Measurements from ENCODE around the gene ANKRA2. TPM values are rescaled to one million over a fixed set of nuclear protein-coding genes. Genes with fewer than 3 reads are reported as not detected.

The ANKRA2 gene
- total RNA-seq, 1 donor from 2014 or later, result 45.4 TPM

GRCh38 chr5:73591698-73592501, 26.5 kb upstream of the ANKRA2 start:
- H3K4me1 ChIP-seq, result no peaks in the 10 kb centered on the region
- TF ChIP-seq POLR2AphosphoS5 (IDR thresholded peaks at IDR 0.05; ENCODE audit: insufficient read depth in 1 of 2, low read depth in 1 of 2) (no peak), POLR2A (IDR thresholded peaks at IDR 0.05) (no peak)
- TF ChIP-seq, protein P1, sequence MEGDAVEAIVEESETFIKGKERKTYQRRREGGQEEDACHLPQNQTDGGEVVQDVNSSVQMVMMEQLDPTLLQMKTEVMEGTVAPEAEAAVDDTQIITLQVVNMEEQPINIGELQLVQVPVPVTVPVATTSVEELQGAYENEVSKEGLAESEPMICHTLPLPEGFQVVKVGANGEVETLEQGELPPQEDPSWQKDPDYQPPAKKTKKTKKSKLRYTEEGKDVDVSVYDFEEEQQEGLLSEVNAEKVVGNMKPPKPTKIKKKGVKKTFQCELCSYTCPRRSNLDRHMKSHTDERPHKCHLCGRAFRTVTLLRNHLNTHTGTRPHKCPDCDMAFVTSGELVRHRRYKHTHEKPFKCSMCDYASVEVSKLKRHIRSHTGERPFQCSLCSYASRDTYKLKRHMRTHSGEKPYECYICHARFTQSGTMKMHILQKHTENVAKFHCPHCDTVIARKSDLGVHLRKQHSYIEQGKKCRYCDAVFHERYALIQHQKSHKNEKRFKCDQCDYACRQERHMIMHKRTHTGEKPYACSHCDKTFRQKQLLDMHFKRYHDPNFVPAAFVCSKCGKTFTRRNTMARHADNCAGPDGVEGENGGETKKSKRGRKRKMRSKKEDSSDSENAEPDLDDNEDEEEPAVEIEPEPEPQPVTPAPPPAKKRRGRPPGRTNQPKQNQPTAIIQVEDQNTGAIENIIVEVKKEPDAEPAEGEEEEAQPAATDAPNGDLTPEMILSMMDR (IDR thresholded peaks at IDR 0.05), result no peak
- intact Hi-C loops (cut with DNase I), result loop anchor here (2.0 kb wide), 1 partner anchor 199 kb away; no protein-coding TSS in a partner anchor
- no peaks in the 10 kb centered on the region for H3K27me3 ChIP-seq
- H3K27ac ChIP-seq, result no peak overlapping the region
- no peak overlapping the region for H3K4me3 ChIP-seq
- H3K36me3 ChIP-seq, result no peaks in the 10 kb centered on the region
- no peak for DNase-seq (ENCODE audit: extremely low spot score in 2 of 2)
- H3K9me3 ChIP-seq, result no peaks in the 10 kb centered on the region

GRCh38 chr5:73591102-73591695, 25.8 kb upstream of the ANKRA2 start:
- no peak for DNase-seq (ENCODE audit: extremely low spot score in 2 of 2)
- Histone ChIP-seq H3K36me3 (no peaks in the 10 kb centered on the region), H3K4me3 (no peak overlapping the region), H3K27ac (no peak overlapping the region), H3K27me3 (no peaks in the 10 kb centered on the region), H3K4me1 (no peaks in the 10 kb centered on the region), H3K9me3 (no peaks in the 10 kb centered on the region)
- TF ChIP-seq, protein P1 (IDR thresholded peaks at IDR 0.05), result peak; percentile 81 to 90 (median 89)
- TF ChIP-seq POLR2AphosphoS5 (IDR thresholded peaks at IDR 0.05; ENCODE audit: insufficient read depth in 1 of 2, low read depth in 1 of 2), result no peak
- TF ChIP-seq POLR2A (IDR thresholded peaks at IDR 0.05), result no peak
- intact Hi-C loops (cut with DNase I), result loop anchor here (2.0 kb wide), 1 partner anchor 200 kb away; no protein-coding TSS in a partner anchor

DNA sequence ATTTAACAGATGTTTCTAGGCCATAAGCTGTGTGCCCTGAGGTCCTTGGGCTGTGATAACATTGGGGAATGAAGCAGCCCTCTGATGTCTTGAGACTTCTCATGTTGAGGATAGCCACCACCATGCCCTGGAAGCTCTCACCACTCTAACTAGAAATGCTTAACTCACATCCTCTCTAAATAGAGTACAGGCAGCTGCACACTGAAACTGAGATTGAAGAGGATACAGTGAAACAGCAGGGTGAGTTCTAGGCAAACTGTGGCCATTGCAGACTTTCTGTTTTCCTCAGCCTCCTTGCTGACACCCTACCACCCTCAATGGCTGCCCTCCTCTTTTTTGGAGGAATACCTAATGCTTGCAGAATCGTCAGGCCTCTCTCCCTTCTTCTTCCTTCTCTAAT, 22.5 kb upstream of the ANKRA2 start:
- H3K4me1 ChIP-seq, result no peaks in the 10 kb centered on the region
- intact Hi-C loops (cut with DNase I), result no loop called here
- no peak for DNase-seq (ENCODE audit: extremely low spot score in 2 of 2)
- H3K27ac ChIP-seq, result no peak overlapping the region
- H3K36me3 ChIP-seq, result no peaks in the 10 kb centered on the region
- TF ChIP-seq POLR2AphosphoS5 (IDR thresholded peaks at IDR 0.05; ENCODE audit: insufficient read depth in 1 of 2, low read depth in 1 of 2), result no peak
- TF ChIP-seq, protein P1 (IDR thresholded peaks at IDR 0.05), result no peak
- no peak for TF ChIP-seq POLR2A (IDR thresholded peaks at IDR 0.05)
- no peaks in the 10 kb centered on the region for H3K9me3 ChIP-seq
- no peak overlapping the region for H3K4me3 ChIP-seq
- H3K27me3 ChIP-seq, result no peaks in the 10 kb centered on the region

DNA sequence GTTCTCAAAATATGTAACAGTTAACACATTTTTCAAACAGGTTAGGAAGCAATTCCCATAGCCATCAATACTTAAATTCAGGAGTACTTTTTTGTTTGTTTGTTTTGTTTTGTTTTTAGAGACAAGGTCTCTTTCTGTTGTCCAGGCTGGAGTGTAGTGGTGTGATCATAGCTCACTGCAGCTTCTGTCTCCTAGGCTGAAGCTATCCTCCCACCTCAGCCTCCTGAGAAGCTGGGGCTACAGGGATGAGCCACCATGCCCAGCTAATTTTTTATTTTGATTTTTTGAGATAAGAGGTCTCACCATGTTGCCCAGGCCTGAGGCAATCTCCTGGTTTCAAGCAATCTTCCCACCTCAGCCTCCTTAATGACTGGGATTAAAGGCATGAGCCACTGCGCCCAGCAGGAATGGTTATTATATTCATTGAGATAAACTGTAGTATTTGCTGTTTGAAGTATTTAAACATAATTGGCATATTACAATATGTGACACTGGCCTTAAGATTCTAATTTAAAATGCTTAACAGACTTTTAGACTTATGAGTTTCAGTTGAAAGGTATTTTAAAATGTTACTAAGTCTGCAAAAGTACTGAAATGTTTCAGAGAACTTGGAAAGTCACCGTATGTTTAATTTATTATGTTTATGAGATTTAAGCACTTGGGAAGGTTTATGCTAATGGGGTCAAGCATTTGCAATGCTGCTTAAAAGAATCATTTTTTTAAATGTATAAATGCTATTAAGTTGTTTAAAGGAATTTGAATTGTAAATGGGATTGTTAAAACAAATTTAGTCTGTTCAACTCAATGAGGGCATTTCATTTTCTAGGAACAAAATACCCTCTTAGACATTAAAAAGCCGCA, 17.1 kb upstream of the ANKRA2 start:
- Histone ChIP-seq H3K27ac (no peak overlapping the region), H3K4me1 (no peaks in the 10 kb centered on the region), H3K36me3 (peaks cover 0 to 36% of the 10 kb centered on the region in 2 donors), H3K4me3 (no peak overlapping the region), H3K27me3 (no peaks in the 10 kb centered on the region), H3K9me3 (no peaks in the 10 kb centered on the region)
- TF ChIP-seq POLR2A (IDR thresholded peaks at IDR 0.05), result no peak
- TF ChIP-seq POLR2AphosphoS5 (IDR thresholded peaks at IDR 0.05; ENCODE audit: insufficient read depth in 1 of 2, low read depth in 1 of 2), result no peak
- TF ChIP-seq, protein P1 (IDR thresholded peaks at IDR 0.05), result no peak
- no peak for DNase-seq (ENCODE audit: extremely low spot score in 2 of 2)
- intact Hi-C loops (cut with DNase I), result no loop called here

Data from vagina (tissue), 2 donors.